Stimulated activated CD4-positive, alpha-beta T cell treated with anti-CD3 and anti-CD28 coated beads, TNF-alpha, amount 100 ng/mL, for 4 hours (primary cell): ENCODE results near the gene ZXDC.

Source experiments
- DNase-seq, 3 experiments: peaks; one replicate each; pipeline ENCODE4 v3.0.0-alpha.2; 2020; ENCODE audit warnings: low read depth in 3 of 3

The ZXDC gene

DNA sequence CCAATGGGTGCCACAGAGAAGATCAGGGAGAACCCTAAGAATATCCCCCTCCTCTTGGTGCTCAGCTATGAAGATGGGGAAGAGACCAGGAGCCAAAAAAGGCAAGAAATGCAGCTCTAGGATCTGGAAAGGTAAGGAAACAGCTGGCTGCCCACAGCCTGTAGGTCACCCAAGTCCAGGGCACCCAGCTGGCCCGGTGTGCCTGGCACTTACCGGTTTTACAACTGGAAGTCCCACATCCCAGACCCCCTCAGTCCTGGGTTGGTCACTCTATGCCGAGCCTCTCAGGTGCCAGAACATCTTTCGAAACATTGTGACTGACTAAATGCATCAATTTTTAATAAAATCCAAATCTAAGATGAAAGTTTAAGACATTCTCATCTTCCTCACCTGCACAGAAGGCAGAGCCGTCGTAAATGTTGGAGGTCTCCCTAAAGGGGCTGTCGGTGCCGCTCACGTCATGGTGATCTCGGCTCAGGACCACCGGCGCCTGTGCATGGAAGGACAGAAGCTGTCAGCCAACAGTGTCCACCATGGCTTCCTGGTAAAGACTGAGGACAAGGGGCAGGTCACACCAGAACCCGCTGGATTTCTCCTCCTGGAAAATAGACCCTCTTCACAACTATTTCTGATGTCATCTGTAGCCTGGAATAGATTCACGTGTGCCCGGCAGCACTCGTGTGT lies 13.3 kb upstream of the ZXDC start:
- DNase-seq = no peak

DNA sequence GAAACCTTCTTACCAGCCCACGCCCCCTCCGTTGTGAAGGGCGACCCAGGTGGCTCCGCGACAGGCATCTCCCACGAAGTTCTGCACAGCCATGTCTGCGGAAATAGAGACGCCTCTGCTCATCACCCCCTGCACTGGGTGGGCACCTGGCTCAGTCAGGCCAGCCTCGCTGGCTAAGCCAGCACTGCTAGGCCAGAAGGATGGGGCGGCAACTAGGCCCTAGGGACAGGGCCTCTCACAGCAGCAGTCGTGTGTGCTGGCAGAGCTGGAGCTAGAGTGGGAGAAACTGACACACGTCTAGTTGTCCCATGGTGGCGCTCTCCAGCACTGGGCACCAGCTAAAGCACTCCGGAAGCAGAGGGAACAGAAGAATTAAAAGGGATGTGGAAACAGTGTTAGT lies 12.5 kb upstream of the ZXDC start:
- DNase-seq = no peak

DNA sequence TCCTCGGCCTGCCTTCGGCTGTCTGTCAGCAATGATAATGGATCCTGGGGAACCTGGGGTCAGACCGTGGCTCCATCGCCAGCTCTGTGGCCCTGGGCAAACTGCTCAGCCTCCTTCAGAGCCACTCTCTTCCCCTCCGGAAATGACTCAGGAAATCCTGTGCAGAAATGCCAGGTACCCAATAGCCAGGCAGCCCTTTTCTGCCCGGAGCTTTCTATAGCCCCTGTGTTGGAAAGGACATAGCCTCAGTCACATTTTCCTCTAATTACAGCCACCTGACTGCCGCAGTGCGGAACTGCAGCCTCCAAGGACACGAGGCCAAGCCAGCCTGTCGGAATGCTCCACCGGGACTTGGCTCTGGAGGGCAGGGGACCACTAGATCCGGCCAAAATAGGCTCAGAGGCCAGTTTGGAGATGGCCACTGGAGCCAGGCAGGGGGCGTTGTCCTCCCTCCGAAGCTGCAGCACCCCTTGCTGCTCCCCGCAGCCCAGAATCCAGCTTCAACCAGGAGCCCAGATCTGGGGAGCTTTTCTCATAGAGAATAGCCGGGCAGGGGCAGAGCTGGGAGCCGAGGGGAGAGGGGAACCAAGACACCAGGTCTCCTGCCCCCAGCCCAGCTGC lies 11.6 kb upstream of the ZXDC start:
- no peak for DNase-seq

- DNase-seq = no peak
Observed at GRCh38 chr3:126486360-126486847, 10.7 kb upstream of the ZXDC start.

DNA sequence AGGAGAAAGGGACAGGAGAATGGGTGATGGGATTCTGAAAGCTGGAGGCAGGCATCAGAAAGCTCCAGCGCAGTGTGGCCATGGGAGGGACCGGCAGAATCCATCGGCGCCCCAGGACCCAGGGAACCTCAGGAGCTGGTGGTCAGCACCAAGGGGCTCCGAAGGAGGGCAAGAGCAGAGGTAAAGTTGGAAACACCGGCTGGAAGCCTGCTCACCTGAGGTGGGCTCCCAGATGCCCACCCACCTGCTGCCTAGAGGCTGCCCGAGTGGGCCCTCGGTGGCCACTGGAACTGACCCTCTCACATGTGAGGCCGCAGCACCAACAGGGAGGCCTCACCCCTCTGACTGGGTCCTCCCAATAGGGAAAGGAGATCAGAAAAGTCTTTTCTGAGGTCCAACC lies 10.3 kb upstream of the ZXDC start:
- no peak for DNase-seq

DNA sequence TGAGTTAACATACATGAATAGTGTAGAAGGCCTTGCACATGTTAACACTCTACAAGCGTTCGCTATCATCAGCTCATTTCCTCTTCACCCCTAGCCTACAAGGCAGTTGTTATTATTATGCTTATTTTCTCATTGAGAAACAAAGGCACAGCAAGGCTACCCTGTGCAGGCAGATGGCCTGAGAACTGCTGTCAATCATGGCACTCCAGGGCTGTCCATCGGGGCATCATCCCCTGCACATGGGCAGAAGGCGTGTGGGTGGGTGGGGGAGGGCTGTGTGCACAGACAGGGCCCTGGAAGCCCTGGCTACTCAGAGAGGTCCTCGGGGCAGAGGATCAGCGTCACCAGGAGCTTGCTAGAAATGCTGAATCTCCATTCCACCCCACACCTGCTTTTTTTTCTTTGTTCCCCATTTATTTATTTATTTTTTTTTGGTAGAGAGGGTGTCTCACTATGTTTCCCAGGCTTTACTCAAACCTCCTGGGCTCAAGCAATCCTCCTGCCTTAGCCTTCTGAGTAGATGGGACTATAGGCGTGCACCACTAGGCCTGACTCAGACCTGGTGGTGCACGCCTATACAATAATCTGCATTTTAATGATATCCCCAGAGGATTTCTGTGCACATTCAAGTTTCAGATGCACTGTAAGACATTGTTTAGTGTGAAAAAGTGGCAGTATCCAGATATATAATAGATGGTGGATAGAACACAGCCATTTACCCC lies 9.6 kb upstream of the ZXDC start:
- DNase-seq = no peak

DNA sequence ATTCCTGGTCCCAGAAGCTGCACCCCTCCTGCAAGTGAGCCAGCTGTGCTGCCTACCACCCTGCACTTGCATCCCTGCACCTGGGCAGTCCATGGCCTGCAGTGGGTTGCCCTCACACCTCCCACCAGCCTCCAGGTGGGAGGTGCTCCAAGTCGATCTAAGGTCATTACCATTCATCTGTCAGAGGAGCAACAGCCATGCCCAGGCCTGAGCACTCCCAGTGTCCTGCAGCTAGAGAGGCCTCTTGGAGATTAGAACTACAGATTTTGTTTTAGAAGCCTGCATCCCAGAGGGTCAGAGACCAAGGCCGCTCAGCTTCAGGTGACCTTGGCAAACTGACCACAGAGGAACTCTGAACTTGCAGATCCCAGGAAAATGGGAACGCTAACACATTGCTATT lies 9.0 kb upstream of the ZXDC start:
- DNase-seq = no peak

DNA sequence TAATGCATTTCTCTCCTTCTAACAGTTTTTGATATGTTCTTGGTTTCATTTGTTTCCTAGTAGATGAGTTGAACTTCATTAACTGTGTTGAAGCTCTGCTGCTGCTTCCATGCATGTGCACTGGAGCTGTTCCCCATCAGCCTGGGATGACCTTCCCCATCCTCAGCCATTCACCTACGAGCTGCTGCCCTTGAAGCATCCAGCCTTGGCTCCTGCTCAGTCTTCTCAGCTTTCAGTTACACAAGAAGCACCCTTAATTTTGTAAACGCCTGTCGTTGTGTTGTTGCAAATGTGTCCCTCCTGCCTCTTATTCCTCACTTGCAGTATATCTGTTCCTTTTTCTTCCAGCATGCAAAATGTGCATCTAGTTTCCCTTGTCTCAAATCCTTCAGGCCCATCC lies 8.5 kb upstream of the ZXDC start:
- DNase-seq = no peak

- DNase-seq = no peak
Observed at GRCh38 chr3:126483321-126483761, 7.7 kb upstream of the ZXDC start.

DNA sequence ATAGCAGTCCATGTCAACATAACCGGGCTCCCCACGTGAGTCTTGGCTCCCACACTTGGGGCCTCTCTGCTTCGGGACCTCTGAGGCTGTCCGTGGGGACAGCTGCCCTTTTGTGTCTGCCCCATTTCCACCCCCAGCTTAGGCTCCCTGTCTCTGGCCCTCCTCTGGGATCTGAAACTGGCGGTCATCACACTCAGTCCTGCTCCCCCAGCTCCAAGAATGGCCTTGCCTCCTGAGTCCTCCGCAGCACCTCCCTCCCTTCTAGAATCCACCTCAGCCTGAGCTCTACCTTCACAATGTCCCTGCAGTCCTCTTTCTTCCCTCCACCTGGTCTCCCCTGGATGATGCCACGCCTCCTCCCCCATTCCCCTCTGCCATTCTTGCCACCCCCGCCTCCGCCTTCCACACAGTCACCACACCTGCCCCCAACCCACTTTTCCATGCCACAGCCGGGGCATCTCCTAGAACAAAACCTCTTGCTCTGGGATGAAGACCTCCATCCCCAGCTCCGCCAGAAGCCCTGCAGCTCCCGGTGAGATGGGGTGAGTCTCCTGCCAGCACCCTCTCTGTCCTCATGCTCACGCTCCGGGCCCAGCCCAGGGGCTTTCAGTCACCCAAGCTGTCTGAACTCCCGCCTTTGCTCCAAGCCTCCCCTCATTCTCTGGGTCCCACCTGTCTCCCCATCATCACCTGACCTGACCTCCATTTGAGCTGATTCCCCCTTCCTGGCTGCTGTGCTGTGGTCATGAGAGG lies 7.0 kb upstream of the ZXDC start:
- DNase-seq = no peak

- no peak for DNase-seq
Observed at GRCh38 chr3:126481808-126482502, 6.3 kb upstream of the ZXDC start.

GRCh38 chr3:126480861-126481260 lies 5.2 kb upstream of the ZXDC start:
- no peak for DNase-seq

- no peak for DNase-seq
Observed at GRCh38 chr3:126480206-126480605, 4.5 kb upstream of the ZXDC start.

- no peak for DNase-seq
Observed at GRCh38 chr3:126479642-126480041, 4.0 kb upstream of the ZXDC start.

- DNase-seq = no peak
Observed at GRCh38 chr3:126478581-126479310, 3.1 kb upstream of the ZXDC start.

DNA sequence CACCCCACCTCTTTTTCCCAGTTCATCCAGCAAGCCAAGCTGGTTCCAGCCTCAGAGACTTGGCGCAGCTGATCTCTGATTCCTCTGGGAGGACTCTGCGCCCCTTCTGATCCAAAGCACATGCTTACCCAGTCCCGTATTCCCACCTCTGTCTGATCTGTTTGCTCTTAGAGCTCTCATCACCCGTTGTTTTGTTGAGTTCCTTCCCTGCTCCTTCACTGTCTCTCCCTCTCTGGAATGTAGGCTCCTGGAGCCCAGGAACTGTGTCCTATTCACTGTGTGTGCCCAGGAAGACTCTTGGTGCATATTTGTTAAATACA lies 1.3 kb upstream of the ZXDC start:
- no peak for DNase-seq

DNA sequence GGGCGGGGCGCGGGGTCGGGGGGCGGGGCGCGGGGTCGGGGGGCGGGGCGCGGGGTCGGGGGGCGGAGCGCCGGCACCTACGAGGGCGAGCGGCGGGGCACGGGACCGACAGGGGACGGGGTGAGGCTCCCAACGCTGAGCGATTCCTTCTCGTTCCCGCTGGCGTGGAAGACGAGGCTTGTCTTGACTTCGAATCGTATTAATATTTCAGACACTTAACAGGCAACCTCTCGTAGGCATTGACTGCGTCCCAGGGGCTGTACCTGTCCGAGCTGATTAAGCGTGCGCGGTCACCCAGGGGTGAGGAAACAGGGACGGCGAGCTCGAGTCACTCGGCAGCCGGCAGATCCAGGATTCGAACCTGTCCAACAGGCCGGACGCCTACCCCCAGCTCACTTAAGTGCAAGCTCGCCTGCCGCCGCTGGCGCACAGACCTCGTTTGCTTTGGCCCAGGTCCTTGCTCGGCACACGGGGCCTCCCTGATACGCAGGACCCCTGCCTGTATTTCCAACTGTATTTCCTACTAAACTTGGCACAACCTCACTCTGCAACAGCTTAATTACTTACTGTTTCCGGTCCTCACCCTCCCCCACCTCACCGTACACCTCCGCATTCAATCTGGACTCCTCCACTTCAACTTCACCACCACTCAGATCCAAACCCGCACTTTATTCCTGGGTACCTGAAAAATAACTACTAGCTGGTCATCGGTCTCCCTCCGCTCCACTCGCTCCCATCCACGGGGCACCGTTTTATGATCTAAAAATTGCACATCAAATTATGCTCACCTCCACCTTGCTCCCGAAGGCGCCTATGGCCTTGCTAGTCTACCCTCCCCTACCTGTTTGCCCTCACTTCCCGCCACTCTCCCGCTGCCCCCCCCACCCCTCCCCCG lies 722 bp upstream of the ZXDC start:
- no peak for DNase-seq

DNA sequence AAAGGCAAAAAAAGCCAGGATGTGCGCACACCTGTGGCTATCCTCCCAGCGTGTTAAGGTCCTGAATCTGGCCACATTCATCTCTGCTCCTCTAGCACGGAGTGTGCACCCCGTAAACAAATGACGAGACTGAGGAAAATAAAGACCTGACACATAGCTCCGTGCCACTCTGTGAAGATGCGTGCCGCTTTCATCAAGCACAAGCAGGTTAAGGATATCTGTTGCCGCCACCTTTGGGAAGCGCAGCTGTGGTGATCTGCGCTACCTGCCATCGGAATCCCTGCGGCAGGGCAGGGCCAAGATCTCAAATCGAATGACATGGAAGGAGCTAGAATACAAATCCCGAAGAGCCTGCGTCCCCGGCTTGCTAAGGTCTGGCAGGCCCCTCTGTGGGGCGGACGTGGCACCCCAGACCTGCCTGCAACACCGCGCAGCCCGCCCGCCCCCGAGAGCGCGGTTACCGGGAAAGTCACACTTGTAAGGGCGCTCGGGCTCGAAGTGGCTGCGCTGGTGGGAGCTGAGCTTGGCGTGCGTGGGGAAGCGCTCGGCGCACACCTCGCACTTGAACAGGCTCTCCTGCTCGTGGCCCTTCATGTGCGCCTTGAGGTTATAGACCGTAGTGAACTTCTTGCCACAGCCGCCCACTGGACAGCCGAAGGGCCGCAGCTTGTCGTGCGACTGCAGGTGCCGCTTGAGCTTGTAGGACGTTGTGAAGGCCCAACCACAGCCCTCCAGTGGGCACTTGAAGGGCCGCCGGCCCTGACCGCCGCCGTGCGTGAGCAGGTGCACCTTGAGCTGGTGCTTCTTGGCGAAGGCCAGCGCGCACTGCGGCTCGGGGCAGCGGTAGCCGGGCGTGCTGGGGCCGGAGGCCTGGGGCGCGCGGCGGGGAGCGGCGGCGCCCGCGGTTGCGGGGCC lies 936 bp downstream of the ZXDC start:
- DNase-seq = peak; percentile 14 to 28 (median 14)
